Mucosa of gallbladder (tissue), 1 donor: ENCODE results near the gene NME1. TPM values are rescaled to one million over a fixed set of nuclear protein-coding genes. Genes with fewer than 3 reads are reported as not detected.
"Not testable (repeated sequence)": the region's sequence is repeated elsewhere in the genome, so short reads cannot be mapped to it uniquely, and the experiment has no call there.

Experiments used
- DNase-seq: peaks from one replicate; pipeline ENCODE4 v3.0.0-alpha.2; 2020; ENCODE audit warnings: low spot score
- total RNA-seq: library from RNA; stranded (reverse); gene quantifications from one replicate; pipeline ENCODE4 v1.2.1, GENCODE V29; 2021
- donor health status: DM: no; HTN: no; CAD: no.

Gene NME1
- 26.5 TPM for total RNA-seq

DNA sequence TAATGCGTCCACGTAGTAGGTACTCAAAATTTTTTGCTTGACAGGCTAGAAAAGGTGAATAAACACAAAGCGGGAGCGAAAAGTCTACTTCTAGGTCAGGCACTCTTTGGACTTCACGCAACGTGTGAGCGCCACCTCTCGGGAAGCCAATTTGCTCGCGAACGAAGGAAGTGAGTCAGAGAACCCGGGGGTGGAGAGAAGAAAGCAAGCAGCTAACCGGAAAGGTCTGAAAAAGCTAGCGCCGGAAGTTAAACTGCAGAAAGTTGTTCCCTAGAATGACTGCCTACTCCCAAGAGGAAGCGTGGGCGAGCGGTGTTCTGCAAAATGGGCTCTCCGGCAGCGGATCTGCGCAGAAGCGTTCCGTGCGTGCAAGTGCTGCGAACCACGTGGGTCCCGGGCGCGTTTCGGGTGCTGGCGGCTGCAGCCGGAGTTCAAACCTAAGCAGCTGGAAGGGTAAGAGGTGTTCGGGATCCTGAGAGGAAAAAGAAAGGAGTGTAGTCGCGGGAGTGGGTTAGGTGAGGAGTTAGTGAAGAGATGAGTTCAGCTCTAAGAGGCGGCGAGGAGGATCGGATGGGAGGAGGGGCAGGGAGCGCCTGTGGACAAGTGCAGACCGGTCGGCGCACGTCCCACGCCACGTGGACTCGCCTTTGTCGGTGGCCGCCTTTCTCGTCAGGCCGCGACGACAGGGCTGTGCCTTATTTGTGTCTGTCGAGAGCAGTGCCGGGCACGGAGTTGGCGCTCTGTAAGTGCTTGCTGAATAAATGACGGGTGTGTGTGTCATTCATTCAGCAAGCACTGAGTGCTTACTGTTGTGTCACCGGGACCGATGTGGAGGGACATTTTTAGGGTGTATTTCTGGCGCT, at the start of gene NME1:
Gene NME1, plus strand, starts transcription at position 350 of the 863 bp plus-strand sequence. CDS start 2,096 bp downstream, outside the sequence.
- DNase-seq = peak; percentile 98

DNA sequence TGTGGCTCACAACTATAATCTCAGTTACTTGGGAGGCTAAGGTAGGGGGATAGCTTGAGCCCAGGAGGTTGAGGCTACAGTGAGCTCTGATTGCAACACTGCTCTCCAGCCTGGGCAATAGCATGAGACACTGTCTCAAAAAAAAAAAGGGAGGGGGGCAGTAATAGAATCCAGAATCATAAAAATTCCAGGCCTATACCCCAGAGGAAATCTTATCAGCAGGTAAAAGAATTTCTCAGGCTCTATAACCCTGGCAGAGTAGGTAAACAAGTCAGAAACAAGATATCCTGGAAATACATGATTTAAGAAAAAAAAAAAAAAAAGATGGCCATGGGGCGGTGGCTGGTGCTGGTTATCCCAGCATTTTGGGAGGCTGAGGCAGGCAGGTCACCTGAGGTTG, 45.6 kb upstream of the NME1 start:
- DNase-seq = no peak

DNA sequence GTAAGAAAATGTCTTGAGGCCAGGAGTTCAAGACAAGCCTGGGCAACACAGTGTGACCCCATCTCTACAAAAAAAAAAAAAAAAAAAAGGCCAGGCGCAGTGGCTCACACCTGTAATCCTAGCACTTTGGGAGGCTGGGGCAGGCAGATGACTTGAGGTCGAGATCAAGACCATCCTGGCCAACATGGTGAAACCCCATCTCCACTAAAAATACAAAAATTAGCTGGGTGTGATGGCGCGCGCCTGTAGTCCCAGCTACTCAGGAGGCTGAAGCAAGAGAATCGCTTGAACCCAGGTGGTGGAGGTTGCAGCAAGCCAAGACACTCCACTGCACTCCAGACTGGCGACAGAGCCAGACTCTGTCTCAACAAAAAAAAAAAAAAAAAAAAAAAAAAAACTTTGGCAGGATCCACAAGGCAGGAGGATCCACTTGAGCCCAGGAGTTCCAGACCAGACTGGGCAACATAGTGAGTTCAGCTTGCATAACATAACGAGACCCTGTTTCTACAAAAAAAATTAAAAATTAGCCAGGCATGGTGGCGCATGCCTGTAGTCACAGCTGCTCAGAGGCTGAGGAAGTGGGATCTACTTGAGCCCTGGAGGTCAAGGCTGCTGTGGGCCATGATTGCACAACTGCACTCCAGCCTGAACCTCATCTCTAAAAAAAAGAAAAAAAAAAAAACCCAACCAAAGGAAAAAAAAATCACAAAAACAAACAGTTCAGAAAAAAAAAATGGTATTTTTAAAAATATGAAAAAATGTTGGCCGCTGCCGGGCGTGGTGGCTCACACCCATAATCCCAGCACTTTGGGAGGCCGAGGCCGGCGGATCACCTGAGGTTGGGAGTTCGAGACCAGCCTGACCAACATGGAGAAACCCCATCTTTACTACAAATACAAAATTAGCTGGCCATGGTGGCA, 40.8 kb upstream of the NME1 start:
- DNase-seq = peak; percentile 53

DNA sequence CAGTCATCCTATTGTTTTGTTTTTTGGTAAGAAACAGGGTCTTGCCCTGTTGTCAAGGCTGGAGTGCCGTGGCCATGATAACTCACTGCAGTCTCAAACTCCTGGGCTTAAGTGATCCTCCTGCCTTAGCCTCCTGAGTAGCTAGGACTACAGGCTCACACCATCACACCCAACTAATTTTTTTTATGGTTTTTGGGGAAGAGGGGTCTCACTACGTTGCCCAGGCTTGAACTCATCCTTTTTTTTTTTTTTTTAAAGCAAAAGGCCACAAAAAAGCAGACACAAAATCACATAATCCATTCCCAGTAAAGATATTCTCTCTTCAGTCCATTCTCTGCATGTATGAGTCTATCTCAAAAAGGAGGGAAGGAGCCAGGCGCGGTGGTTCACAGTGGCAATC, 38.2 kb upstream of the NME1 start:
- no peak for DNase-seq

DNA sequence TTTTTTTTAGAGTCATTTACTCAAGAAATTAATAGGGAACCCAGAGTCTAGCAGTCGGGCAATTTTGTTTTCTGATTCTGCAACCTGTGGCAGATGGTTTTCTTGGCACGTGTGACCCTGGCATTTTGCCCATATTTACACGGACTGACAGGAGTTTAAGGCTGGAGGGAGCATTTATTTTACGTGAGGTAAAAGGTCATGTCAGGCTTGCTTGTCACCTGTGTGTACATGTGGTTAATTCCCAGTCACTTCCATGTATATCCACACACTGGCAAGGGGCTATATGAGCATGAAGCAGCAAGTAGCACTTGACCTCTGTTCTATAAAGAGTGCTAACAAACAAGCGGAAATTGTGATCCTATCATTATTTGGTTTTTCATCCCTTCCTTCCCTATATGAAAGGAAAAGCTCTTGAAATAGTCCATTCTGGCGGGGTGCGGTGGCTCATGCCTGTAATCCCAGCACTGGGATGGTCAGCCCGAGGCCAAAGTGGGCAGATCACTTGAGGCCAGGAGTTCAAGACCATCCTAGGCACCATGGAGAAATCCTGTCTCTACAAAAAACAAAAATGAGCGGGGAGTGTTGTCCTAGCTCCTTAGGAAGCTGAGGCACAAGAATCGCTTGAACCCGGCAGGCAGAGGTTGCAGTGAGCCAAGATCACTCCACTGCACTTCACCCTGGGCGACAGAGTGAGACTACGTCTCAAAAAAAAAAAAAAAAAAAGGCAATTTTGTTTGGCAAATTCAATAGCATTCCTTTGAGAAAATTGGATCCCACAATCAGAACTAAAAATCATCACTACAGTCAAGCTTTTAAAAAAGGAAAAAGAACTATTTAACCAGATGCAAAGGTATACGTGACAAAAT, 34.8 kb upstream of the NME1 start:
- DNase-seq = peak; percentile 36

DNA sequence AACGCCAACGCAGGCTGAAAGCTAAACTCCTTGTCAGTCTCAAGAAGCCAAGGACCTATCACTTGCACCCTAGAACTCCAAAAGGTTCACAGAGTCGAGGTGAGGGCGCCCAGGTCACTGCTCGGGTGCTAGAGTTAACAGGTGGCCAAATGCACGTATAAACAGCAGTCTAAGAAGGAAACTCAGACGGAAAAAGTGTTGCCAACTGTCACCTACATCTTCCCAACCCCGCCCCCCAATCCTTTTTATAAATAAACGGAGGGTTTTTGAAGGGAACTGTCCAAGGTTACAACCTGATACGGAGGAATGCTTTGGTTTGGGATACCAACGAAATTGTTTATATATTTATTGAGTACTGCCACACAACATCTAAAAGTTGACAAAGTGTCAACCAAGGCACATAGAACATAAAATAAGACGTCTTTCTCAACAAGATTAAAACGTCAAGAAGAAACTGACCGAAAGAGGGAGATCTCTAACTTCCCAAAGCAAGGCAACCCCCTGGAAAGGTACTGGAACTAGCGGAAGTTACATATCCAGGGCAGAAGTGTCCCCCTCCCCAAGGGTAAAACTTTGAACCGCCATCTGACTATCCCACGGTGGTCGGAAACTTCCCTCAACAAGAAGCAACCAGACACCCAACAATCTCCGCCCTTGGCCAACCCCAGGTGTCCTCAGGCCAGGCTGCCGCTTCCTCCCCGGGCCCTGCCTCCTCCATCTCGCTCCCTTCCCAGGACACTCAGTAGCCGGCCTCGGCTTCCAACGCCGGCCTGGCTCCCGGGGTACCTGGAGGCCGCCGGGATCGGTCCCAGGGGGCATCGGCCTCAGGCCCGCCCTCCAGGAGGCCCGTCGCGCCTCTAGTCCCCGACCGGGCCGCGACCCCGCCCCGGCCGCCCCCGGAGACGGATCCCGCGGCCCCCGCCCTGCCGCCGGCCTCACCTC, 33.7 kb upstream of the NME1 start:
- DNase-seq = peak; percentile 31

DNA sequence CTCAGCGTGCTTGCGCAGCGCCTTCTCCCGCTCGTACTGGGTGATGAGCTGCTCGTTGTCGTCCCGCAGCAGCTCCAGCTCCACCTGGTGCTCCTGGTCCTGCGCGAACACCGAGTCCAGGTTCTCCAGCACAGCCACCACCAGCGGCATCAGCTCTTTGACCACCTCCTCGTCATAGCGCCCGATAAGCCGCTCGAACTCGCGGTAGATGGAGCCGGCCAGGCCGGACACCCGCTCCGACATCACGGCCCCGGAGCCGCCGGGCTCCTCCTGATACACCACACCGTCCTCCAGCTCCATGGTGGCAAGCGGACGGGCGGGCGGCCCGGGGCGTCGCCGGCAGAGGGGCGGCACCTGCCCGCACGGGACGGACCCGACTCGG, 33.0 kb upstream of the NME1 start:
- no peak for DNase-seq

DNA sequence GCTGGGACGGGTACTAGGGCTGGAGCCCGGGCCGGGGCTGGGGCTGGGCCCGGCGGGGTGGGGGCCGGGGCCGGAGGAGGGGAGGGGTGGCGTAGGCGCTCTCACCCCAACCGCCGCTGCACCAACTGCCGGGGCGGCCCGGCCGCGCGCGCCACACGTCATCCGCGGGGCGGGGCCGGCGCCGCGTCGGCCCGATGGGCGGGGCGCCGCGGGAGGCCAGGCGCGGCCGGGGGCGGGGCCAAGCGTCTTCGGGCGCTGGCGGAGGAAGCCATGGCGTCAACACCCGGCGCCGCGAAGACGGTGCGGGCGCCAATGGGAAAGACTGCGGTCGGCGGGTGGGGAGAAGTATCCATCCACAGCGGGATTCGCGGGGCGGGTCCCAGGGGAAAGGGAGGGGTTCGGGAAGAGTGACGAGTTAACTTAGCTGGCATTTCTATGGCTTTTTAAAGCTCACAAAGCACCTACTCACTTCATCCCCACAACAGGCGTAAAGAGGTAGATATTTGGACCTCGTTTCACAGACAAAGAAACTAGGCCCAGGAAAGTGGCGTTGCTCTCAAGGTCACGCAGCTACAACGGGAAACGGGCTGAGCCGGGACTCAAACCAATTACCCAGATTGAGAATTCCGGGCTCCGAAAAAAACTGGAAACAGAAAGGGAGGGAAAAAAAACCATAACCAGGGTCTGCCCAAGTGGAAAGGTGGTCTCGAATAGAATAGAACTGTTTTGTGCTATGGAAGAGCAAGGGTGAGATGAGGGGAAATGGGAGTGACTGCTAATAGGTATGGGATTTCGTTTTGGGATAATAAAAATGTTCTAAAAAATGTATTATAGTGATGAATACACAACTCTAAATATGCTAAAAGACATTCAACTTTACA, 32.4 kb upstream of the NME1 start, which contains the start of gene SPAG9:
Gene SPAG9, minus strand, starts transcription at position 130 of the 881 bp plus-strand sequence. CDS start 212 bp downstream, outside the sequence.
- peak; percentile 94 for DNase-seq

DNA sequence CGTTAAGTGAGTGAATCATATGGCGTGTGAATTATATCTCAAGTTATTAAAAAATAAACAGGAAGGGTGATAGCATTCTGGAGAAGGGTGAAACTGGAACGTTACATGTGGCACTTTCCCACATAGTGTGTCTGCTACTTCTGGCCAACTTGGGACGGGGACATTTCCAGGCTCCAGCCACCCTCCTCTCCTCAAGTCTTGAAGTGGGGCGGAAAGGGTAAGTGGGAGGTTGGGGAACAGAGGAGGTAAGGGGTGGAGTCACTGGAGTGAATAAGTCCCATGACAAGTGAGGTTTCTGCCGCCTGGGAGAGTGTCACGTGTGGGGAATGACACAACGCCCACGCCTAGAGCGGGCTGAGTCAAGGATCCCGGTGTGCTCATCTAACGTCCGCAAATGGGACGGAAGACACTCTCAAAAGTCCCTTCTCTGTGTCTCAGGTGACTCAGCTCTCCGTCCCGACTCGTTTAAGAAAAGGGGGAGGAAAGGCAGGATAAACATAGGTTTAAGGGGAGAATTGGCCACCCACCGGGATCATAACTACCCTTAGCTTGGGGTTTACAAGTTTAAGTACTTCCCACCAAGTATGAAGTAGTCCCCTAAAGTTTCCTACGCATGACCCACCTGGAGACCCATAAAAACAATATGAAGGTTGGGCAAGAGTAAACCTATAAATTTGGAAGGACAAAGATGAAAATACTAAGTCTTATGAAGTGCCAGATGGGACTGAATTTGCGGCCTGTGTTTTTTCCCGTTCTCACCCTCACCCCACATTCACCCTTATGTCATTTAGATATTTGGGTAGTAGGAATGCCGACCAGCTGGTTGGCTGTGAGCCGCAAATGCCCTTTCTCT, 31.5 kb upstream of the NME1 start:
- DNase-seq = peak; percentile 94

DNA sequence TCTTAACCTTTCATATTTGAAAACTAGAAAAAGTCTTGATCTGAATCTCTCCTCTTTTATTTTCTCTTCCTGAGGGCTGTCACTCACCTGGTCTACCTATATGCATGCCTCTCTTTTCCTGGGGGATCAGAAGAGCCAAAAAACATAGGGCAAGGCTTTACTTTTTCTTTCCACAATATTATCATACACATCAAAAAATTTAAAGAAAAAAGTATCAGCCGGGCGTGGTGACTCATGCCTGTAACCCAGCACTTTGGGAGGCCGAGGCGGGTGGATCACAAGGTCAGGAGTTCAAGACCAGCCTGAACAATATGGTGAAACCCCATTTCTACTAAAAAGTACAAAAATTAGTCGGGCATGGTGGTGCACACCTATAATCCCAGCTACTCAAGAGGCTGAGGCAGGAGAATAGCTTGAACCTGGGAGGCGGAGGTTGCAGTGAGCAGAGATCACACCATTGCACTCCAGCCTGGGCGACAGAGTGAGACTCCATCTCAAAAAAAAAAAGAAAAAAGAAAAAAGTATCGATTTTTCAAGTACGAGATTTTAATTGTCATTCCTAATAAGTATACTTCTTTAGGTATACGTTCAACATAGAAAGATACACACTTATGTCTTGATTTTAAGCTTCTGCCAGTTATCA, 30.8 kb upstream of the NME1 start:
- DNase-seq = not testable (repeated sequence)

DNA sequence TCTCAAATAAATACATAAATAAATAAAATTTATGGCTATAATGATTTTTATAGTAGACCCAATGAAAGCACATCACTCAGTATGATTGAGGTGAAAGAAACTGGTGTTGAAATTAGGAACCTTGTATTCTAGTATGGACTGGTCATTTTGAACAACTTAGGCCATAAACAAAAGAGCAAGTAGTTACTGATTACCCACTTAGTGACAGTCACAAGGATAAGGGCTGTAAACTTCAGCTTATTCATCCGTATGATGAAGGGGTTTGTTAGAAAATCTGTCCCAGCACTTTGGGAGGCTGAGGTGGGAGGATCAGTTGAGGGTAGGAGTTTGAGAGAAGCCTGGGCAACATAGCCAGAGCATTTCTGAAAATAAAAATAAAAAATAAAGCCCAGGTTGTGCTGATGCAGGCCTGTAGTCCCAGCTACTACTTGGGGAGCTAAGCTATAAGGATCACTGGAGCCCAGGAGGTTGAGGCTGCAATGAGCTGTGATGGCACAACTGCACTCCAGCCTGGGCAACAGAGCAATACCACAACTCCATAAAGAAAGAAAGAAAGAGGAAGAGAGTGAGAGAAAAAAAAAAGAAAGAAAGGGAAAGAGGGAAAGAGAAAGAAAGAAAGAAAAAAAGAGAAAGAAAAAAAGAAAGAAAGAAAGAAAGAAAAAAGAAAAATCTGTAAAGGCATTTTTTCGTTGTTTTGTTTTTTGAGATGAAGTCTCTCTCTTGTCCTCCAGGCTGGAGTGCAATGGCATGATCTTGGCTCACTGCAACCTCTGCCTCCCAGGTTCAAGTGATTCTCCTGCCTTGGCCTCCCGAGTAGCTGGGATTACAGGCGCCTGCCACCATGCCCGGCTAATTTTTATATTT, 28.5 kb upstream of the NME1 start:
- DNase-seq = no peak

DNA sequence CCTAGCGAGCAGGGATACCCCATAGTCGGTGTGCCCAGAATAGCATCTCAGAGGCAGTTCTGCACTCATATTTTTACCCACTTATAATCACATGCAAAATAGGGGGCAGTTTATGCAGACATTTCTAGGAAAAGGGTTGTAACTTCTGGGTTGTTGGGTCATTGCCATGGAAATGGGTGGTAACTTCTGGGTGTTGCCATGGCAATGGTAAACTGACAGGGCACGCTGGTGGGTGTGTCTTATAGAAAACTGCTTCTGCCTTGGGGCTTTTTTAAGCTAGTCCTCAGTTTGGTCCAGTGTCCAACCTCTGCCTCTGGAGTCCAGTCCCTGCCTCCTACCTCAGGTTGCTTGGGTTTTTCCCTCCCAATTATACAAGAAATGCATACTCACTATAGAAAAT, 25.3 kb upstream of the NME1 start:
- no peak for DNase-seq

DNA sequence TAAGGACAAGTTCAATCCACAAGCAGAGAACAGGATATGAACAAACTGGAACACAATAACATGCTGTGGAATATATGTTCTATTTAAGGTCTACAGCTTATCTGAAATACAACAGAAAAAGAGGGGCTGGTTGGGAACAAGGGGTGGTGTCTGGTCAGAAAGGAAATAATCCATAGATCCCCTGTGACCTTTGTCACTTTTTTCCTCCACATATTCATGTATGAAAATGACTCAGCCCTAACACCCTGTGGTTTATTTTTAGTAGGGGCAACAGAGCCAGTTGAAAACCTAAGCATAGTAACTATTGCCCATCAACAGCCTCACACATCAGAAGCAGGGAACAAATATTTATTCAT, 20.4 kb upstream of the NME1 start:
- no peak for DNase-seq

DNA sequence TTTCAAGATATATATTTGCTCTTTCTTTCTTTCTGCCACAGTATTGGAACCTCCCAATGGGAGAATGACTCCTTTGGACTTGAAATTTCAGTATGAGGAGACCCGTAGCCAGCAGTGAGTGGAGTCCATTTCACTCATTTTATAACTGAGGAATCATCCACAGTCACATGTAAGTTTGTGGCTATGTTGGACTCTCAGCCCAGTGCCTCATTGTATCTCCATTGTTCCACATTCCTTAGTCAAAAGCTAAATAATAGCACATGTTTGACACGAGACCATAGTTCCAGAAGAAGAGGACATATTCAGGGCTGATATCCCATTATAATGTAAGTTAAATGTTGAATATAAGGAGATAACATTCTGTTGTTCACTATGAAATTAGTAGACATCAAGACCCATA, 20.0 kb upstream of the NME1 start:
- no peak for DNase-seq

DNA sequence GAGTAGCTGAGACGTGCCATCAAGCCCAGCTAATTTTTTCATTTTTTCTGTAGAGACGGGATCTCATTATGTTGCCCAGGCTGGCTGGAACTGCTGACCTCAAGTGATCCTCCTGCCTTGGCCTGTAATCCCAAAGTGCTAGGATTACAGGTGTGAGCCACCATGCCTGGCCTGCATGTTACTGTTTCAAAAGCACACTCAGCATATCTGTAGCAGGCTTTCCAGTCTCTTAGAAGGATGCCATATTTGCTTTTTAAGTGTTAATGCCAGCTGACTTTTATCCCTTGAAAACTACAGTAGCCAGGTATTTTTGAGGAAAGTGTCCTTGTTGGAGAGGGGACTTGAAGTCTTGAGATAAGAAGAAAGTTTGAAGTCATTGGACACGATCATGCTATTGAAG, 17.4 kb upstream of the NME1 start:
- no peak for DNase-seq

DNA sequence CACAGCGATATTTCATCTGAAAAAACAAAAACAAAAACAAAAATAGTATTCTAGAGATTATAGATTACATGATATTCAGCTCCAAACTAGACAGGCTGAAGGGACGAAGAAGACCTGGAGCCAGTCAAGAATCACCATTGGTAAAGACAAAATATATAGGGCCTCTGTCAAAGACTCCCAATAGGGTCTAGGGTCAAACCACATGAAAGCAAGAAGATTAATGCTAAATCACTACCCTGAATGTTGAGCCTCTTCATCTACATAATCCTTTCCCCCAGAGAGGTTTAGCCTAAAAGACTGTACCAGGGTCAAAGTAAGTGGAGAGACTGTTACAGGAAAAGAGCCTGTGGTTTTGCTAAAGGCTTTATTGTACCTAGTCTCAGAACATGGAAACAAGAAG, 10.8 kb upstream of the NME1 start:
- DNase-seq = no peak
